NCI-H2171 treated with DMSO at 0.1 percent for 48 hours (cell line): ENCODE results near the gene DOK7.

Source experiments
- DNase-seq: peaks from one replicate; lab custom pipeline; 2025; lab: John Stamatoyannopoulos, UW

Gene DOK7

GRCh38 chr4:3427706-3428446, 35.2 kb upstream of the DOK7 start:
- peak; percentile 33 for DNase-seq

- DNase-seq = no peak
Observed at GRCh38 chr4:3429651-3430050, 33.5 kb upstream of the DOK7 start.

- DNase-seq = no peak
Observed at GRCh38 chr4:3430524-3430923, 32.6 kb upstream of the DOK7 start.

- no peak for DNase-seq
Observed at GRCh38 chr4:3431446-3431993, 31.6 kb upstream of the DOK7 start.

GRCh38 chr4:3432381-3432790, 30.7 kb upstream of the DOK7 start:
- no peak for DNase-seq

- no peak for DNase-seq
Observed at GRCh38 chr4:3433138-3433869, 29.8 kb upstream of the DOK7 start.

- no peak for DNase-seq
Observed at GRCh38 chr4:3434881-3435685, 28.0 kb upstream of the DOK7 start.

GRCh38 chr4:3435686-3435956, 27.5 kb upstream of the DOK7 start:
- no peak for DNase-seq

- DNase-seq = no peak
Observed at GRCh38 chr4:3436048-3436797, 26.9 kb upstream of the DOK7 start.

- peak; percentile 53 for DNase-seq
Observed at GRCh38 chr4:3436798-3437581, 26.1 kb upstream of the DOK7 start.

- peak; percentile 4 for DNase-seq
Observed at GRCh38 chr4:3437582-3437936, 25.5 kb upstream of the DOK7 start.

GRCh38 chr4:3437998-3438846, 24.9 kb upstream of the DOK7 start:
- no peak for DNase-seq

- no peak for DNase-seq
Observed at GRCh38 chr4:3438847-3439180, 24.3 kb upstream of the DOK7 start.

- no peak for DNase-seq
Observed at GRCh38 chr4:3439391-3439790, 23.7 kb upstream of the DOK7 start.

GRCh38 chr4:3440011-3440410, 23.1 kb upstream of the DOK7 start:
- DNase-seq = no peak

GRCh38 chr4:3440979-3441500, 22.1 kb upstream of the DOK7 start:
- DNase-seq = no peak

GRCh38 chr4:3441501-3442459, 21.3 kb upstream of the DOK7 start, which contains the start of gene HGFAC:
TSS of gene HGFAC (plus strand) at chr4:3441968. CDS start at chr4:3442002, 34 bp downstream.
- no peak for DNase-seq

GRCh38 chr4:3442460-3442958, 20.6 kb upstream of the DOK7 start:
- DNase-seq = no peak
